Natural killer cell (primary cell): ENCODE data around the gene CFAP299. TPM values are rescaled to one million over a fixed set of nuclear protein-coding genes. Genes with fewer than 3 reads are reported as not detected.

Source experiments
- ATAC-seq, 3 donors: fragments of 150-1000 bp in 2 of 3; fragments of 200-7000 bp in 1 of 3; cut with Tn5 transposase; 1 replicate in 1 of 3; 2 replicates in 2 of 3; pipeline ENCODE4 v1.10.0; 2021; ENCODE audit warnings: mild to moderate bottlenecking in 2 of 3, moderate library complexity in 2 of 3
- DNase-seq, 2 donors: peaks; one replicate each; pipeline versions ENCODE4 v3.0.0 to v3.0.0-alpha.2; 2013 to 2021; ENCODE audit warnings: mixed read lengths in 1 of 2
- H3K27ac ChIP-seq: one replicate; pipeline ENCODE4 v1.5.1; 2013; ENCODE audit warnings: mild to moderate bottlenecking, low read length
- H3K27me3 ChIP-seq: one replicate; pipeline ENCODE4 v1.6.1; 2013; ENCODE audit warnings: low read length; ENCODE audit not compliant: control insufficient read depth, insufficient read depth
- H3K36me3 ChIP-seq: one replicate; pipeline ENCODE4 v1.6.1; 2013; ENCODE audit warnings: low read length; ENCODE audit not compliant: control insufficient read depth, insufficient read depth
- H3K4me1 ChIP-seq: one replicate; pipeline ENCODE4 v1.6.1; 2013; ENCODE audit warnings: low read length; ENCODE audit not compliant: control insufficient read depth, insufficient read depth
- H3K4me3 ChIP-seq: one replicate; pipeline ENCODE4 v1.5.1; 2013; ENCODE audit warnings: low read length
- H3K9me3 ChIP-seq: one replicate; pipeline ENCODE4 v1.6.1; 2013; ENCODE audit warnings: low read length; ENCODE audit not compliant: control insufficient read depth, insufficient read depth
- H3K27ac Mint-ChIP-seq, 2 donors: one replicate each; pipeline ENCODE4 v1.8.0; 2022; ENCODE audit warnings: mild to moderate bottlenecking in 2 of 2, mixed read lengths in 2 of 2, moderate library complexity in 1 of 2
- H3K27me3 Mint-ChIP-seq, 2 donors: one replicate each; pipeline ENCODE4 v1.8.0; 2022; ENCODE audit warnings: low read depth in 2 of 2, mixed read lengths in 2 of 2
- H3K36me3 Mint-ChIP-seq: one replicate; pipeline ENCODE4 v1.8.0; 2022; ENCODE audit warnings: mixed read lengths
- H3K4me1 Mint-ChIP-seq, 2 donors: one replicate each; pipeline ENCODE4 v1.8.0; 2022; ENCODE audit warnings: mixed read lengths in 2 of 2
- H3K4me3 Mint-ChIP-seq: one replicate; pipeline ENCODE4 v1.8.0; 2022; ENCODE audit warnings: mild to moderate bottlenecking, moderate library complexity, mixed read lengths
- H3K9me3 Mint-ChIP-seq, 2 donors: one replicate each; pipeline ENCODE4 v1.8.0; 2022; ENCODE audit warnings: mixed read lengths in 2 of 2
- CTCF ChIP-seq: fragments of 200-600 bp; IDR thresholded peaks from one replicate; pipeline ENCODE4 v1.8.0; 2022; ENCODE audit warnings: antibody characterized with exemption
- WGBS: methylation state at CpG from one replicate; pipeline ENCODE4 v1.1.7; 2013; ENCODE audit warnings: missing lambda C conversion rate; ENCODE audit not compliant: insufficient coverage; 5-methylcytosine and 5-hydroxymethylcytosine counted together
- intact Hi-C: fragments of 100-400 bp; cut with micrococcal nuclease; formaldehyde crosslinking; loops from one replicate; pipeline ENCODE4 v1.14.2; 2022
- total RNA-seq, 4 donors: library from RNA; stranded (reverse); fragments of 120-200 nt in 1 of 4; gene quantifications; one replicate each; pipeline versions ENCODE4 v1.2.3 to v1.2.4, GENCODE V29; 2013 to 2022

CFAP299 gene
- total RNA-seq, 3 donors from 2014 or later (not counting 1 experiment from before 2014, with no cell fraction given) = not detected

GRCh38 chr4:80466618-80467017, 131.1 kb downstream of the CFAP299 start:
- 100% methylated on average over 1 of the region's 1 CpG for WGBS
- H3K27ac ChIP-seq = no peak overlapping the region
- peaks cover 0 to 5% of the 10 kb centered on the region in 2 donors for H3K9me3 Mint-ChIP-seq

GRCh38 chr4:80471756-80472155, 136.2 kb downstream of the CFAP299 start:
- Mint-ChIP-seq H3K4me1 (peaks cover 0 to 9% of the 10 kb centered on the region in 2 donors), H3K27ac (no peak overlapping the region), H3K4me3 (no peak overlapping the region), H3K27me3 (peaks cover 0 to 2% of the 10 kb centered on the region in 2 donors), H3K36me3 (no peaks in the 10 kb centered on the region), H3K9me3 (no peaks in the 10 kb centered on the region)
- Histone ChIP-seq H3K27ac (no peak overlapping the region), H3K9me3 (no peaks in the 10 kb centered on the region), H3K4me3 (no peak overlapping the region), H3K4me1 (no peaks in the 10 kb centered on the region), H3K36me3 (no peaks in the 10 kb centered on the region), H3K27me3 (no peaks in the 10 kb centered on the region)
- ATAC-seq (no peak), DNase-seq (no peak)
- intact Hi-C loops = no loop called here
- TF ChIP-seq CTCF = no peak
- 80% methylated on average over 8 of the region's 9 CpGs for WGBS

More at GRCh38 chr4:80466618-80467017, 131.1 kb downstream of the CFAP299 start:
- TF ChIP-seq CTCF = no peak
- peaks cover 0 to 2% of the 10 kb centered on the region in 2 donors for H3K27me3 Mint-ChIP-seq
- Histone ChIP-seq H3K36me3 (no peaks in the 10 kb centered on the region), H3K9me3 (no peaks in the 10 kb centered on the region), H3K4me1 (no peaks in the 10 kb centered on the region), H3K27me3 (no peaks in the 10 kb centered on the region), H3K4me3 (no peak overlapping the region)
- intact Hi-C loops = no loop called here
- H3K27ac Mint-ChIP-seq = no peak overlapping the region
- ATAC-seq (no peak), DNase-seq (no peak)
- H3K36me3 Mint-ChIP-seq = no peaks in the 10 kb centered on the region
- H3K4me3 Mint-ChIP-seq = no peak overlapping the region
- peaks cover 10 to 17% of the 10 kb centered on the region in 2 donors for H3K4me1 Mint-ChIP-seq

- Histone ChIP-seq H3K4me1 (no peaks in the 10 kb centered on the region), H3K9me3 (no peaks in the 10 kb centered on the region), H3K27me3 (no peaks in the 10 kb centered on the region), H3K27ac (no peak overlapping the region), H3K36me3 (no peaks in the 10 kb centered on the region), H3K4me3 (no peak overlapping the region)
- no peak for DNase-seq
- Mint-ChIP-seq H3K27ac (no peak overlapping the region), H3K4me3 (no peak overlapping the region), H3K4me1 (peaks cover 0 to 9% of the 10 kb centered on the region in 2 donors), H3K27me3 (peaks cover 0 to 5% of the 10 kb centered on the region in 2 donors), H3K36me3 (no peaks in the 10 kb centered on the region), H3K9me3 (peaks cover 0 to 4% of the 10 kb centered on the region in 2 donors)
- 95% methylated on average over 2 of the region's 2 CpGs for WGBS
- intact Hi-C loops = no loop called here
- no peak for TF ChIP-seq CTCF
- no peak for ATAC-seq
These were observed 139.7 kb downstream of the CFAP299 start for GRCh38 chr4:80475236-80475635.

- TF ChIP-seq CTCF = no peak
- Histone ChIP-seq H3K36me3 (no peaks in the 10 kb centered on the region), H3K27me3 (no peaks in the 10 kb centered on the region), H3K27ac (no peak overlapping the region), H3K4me3 (no peak overlapping the region), H3K4me1 (no peaks in the 10 kb centered on the region), H3K9me3 (no peaks in the 10 kb centered on the region)
- Mint-ChIP-seq H3K27me3 (peaks cover 0 to 5% of the 10 kb centered on the region in 2 donors), H3K9me3 (peaks cover 0 to 4% of the 10 kb centered on the region in 2 donors), H3K27ac (no peak overlapping the region), H3K4me3 (no peak overlapping the region), H3K4me1 (peaks cover 0 to 9% of the 10 kb centered on the region in 2 donors), H3K36me3 (no peaks in the 10 kb centered on the region)
- no peak for ATAC-seq
- DNase-seq = no peak
- whole genome bisulfite sequencing = 100% methylated on average over 3 of the region's 3 CpGs
- intact Hi-C loops = no loop called here
These were observed 140.3 kb downstream of the CFAP299 start for GRCh38 chr4:80475798-80476197.
